ENCODE results near the gene ADAD2.

GRCh38 chr16:84177741-84178073 lies 13.2 kb upstream of the ADAD2 start:
- TF ChIP-seq CTCF (conservative IDR thresholded peaks at IDR 0.05; ENCODE audit: low read length) = no peak
- no peak for TF ChIP-seq EZH2phosphoT487 (IDR thresholded peaks at IDR 0.05; ENCODE audit: borderline replicate concordance, low read depth, low read length)
